A673 (cell line): Measurements from ENCODE around the gene NCAPD3. TPM values are rescaled to one million over a fixed set of nuclear protein-coding genes. Genes with fewer than 3 reads are reported as not detected.
A peak's percentile ranks its signal among the peaks of the same experiment; 100 is the strongest.

Source experiments
- BruUV-seq: library from RNA; stranded (reverse); fragments of 400-500 nt; replicated peaks from 2 replicates; lab custom pipeline; 2021; lab: Mats Ljungman, UMichigan
- CTCF ChIA-PET: fragments of 300-600 bp; sonication (Branson Sonifier 250); formaldehyde crosslinking; loops from one replicate; lab custom pipeline; 2022; ENCODE audit warnings: antibody characterized with exemption; lab: Charles Lee
- POLR2A ChIA-PET: fragments of 300-600 bp; sonication (Branson Sonifier 250); formaldehyde crosslinking; loops from one replicate; lab custom pipeline; 2022; ENCODE audit warnings: antibody characterized with exemption; ENCODE audit not compliant: low non-redundant PET; lab: Charles Lee
- DNase-seq: peaks from one replicate; pipeline ENCODE4 v3.0.0-alpha.2; 2015; ENCODE audit warnings: low spot score
- H3K27ac ChIP-seq: fragments of 200-600 bp; sonication (generic); 2 replicates; pipeline ENCODE4 v1.5.1; 2016; ENCODE audit warnings: mixed run types, low read depth, mild to moderate bottlenecking, mixed read lengths, antibody characterized with exemption, low read length; ENCODE audit not compliant: poor library complexity, severe bottlenecking
- H3K27me3 ChIP-seq: fragments of 200-600 bp; sonication (generic); replicated peaks from 2 replicates; pipeline ENCODE4 v1.6.1; 2017; ENCODE audit warnings: mixed run types, low read depth, mild to moderate bottlenecking, mixed read lengths, antibody characterized with exemption, low read length; ENCODE audit not compliant: insufficient read depth, poor library complexity
- H3K36me3 ChIP-seq: fragments of 200-600 bp; sonication (generic); 2 replicates; pipeline ENCODE4 v1.6.1; 2016; ENCODE audit warnings: mixed run types, mild to moderate bottlenecking, mixed read lengths, antibody characterized with exemption, low read length; ENCODE audit not compliant: insufficient read depth, poor library complexity, severe bottlenecking
- H3K4me1 ChIP-seq: fragments of 200-600 bp; sonication (generic); 2 replicates; pipeline ENCODE4 v1.6.1; 2017; ENCODE audit warnings: mixed run types, mild to moderate bottlenecking, mixed read lengths, antibody characterized with exemption, low read length; ENCODE audit not compliant: insufficient read depth, poor library complexity, severe bottlenecking
- H3K4me3 ChIP-seq: fragments of 200-600 bp; sonication (generic); 2 replicates; pipeline ENCODE4 v1.5.1; 2016; ENCODE audit warnings: low read depth, mixed run types, mild to moderate bottlenecking, mixed read lengths, low read length; ENCODE audit not compliant: poor library complexity, severe bottlenecking
- H3K9me3 ChIP-seq: fragments of 200-600 bp; sonication (generic); 2 replicates; pipeline ENCODE4 v1.6.1; 2016; ENCODE audit warnings: mixed run types, low read depth, mild to moderate bottlenecking, mixed read lengths, antibody characterized with exemption, low read length; ENCODE audit not compliant: poor library complexity, severe bottlenecking
- EZH2 ChIP-seq: fragments of 200-600 bp; sonication (generic); IDR thresholded peaks from 2 replicates; pipeline ENCODE4 v1.6.1; 2017; ENCODE audit warnings: borderline replicate concordance, low read depth, mild to moderate bottlenecking, mixed read lengths, antibody characterized with exemption, low read length; ENCODE audit not compliant: poor library complexity, severe bottlenecking
- intact Hi-C: fragments of 100-400 bp; cut with micrococcal nuclease; formaldehyde crosslinking; loops from one replicate; pipeline ENCODE4 v1.10.0; 2022; ENCODE audit not compliant: unreplicated experiment
- total RNA-seq: library from RNA; stranded (reverse); gene quantifications from 2 replicates; pipeline ENCODE4 v1.2.3, GENCODE V29; 2021
- TF ChIP-seq, protein P1 (sequence below): fragments of 300-800, 200-600 bp; sonication (generic); conservative IDR thresholded peaks from 2 replicates; pipeline ENCODE4 v1.5.1; 2017; ENCODE audit warnings: low read depth, mild to moderate bottlenecking, antibody characterized with exemption, low read length, moderate library complexity, mixed read lengths

The NCAPD3 gene
- total RNA-seq, 1 experiment from 2014 or later: 127 TPM

DNA sequence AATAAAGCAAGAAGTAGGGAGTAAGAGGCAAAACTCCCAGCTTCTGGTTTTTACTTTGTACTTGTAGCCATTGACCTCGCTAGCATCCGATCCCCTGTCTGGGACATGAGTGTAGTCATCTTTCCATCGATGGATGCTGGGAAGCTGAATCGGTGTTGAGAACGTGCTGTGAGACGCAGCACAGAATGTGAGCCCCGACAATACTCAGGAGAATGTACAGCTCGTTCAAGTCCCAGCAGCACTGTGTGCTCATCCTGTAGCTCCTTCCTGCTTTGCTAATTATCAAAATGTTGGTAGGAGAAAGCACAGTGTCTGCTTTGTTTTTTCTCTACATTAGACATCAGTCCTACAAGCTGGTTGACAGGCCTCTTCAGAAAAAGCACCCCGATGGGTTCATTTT, 98.3 kb downstream of the NCAPD3 start:
- no peak for DNase-seq
- CTCF ChIA-PET: no interaction called here
- H3K27ac ChIP-seq: no peak overlapping the region
- H3K4me3 ChIP-seq: no peak overlapping the region
- H3K27me3 ChIP-seq: peaks cover 43% of the 10 kb centered on the region
- H3K4me1 ChIP-seq: no peaks in the 10 kb centered on the region
- no TSS peak for BruUV-seq
- POLR2A ChIA-PET: no interaction called here
- H3K9me3 ChIP-seq: no peaks in the 10 kb centered on the region
- H3K36me3 ChIP-seq: no peaks in the 10 kb centered on the region
- TF ChIP-seq, protein P1, sequence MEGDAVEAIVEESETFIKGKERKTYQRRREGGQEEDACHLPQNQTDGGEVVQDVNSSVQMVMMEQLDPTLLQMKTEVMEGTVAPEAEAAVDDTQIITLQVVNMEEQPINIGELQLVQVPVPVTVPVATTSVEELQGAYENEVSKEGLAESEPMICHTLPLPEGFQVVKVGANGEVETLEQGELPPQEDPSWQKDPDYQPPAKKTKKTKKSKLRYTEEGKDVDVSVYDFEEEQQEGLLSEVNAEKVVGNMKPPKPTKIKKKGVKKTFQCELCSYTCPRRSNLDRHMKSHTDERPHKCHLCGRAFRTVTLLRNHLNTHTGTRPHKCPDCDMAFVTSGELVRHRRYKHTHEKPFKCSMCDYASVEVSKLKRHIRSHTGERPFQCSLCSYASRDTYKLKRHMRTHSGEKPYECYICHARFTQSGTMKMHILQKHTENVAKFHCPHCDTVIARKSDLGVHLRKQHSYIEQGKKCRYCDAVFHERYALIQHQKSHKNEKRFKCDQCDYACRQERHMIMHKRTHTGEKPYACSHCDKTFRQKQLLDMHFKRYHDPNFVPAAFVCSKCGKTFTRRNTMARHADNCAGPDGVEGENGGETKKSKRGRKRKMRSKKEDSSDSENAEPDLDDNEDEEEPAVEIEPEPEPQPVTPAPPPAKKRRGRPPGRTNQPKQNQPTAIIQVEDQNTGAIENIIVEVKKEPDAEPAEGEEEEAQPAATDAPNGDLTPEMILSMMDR: no peak
- no peak for TF ChIP-seq EZH2
- intact Hi-C loops: no loop called here

DNA sequence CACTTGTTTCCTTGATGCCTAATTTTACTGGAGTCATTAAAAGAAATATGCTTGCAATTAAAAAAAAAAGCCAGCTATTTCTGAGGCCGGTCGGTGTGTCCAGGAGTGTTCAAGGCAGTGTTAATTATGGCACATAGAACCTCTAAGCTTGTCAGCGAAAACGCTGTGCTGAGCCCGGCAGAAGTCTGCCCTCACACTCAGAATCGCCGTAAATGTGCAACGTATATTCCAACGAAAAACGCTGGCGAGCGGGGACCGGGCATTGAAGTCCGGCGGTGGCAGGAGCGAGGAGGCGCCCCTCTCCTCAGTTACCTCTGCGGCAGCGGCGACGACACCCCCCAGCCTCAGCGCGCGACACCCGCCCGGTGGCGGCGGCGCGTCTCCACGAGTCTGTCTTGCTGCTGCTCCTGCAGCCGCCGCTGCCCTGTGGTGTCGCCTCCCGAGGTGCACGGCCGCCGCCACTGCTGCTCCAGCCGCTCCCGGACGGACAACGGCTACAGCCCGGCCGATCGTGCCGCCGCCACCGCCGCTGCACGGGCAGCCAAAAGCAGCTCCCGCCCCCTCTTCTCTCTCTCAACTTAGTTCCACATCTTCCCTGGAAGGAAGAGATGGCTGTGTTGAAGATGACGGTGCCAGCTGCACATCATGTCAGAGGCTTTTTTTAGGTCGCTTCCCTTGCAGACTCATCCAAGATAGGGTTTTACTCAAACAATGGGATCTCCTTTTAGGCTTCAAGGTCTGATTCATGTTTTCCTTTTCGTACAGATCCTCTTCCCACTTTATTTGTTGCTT, 98.9 kb downstream of the NCAPD3 start:
- H3K36me3 ChIP-seq: no peaks in the 10 kb centered on the region
- ChIA-PET CTCF (no interaction called here), POLR2A (no interaction called here)
- no peaks in the 10 kb centered on the region for H3K4me1 ChIP-seq
- no peak for DNase-seq
- peak; percentile 87 for TF ChIP-seq EZH2
- TF ChIP-seq, protein P1: no peak
- no peak overlapping the region for H3K27ac ChIP-seq
- BruUV-seq: no TSS peak
- intact Hi-C loops: no loop called here
- H3K27me3 ChIP-seq: peaks cover 43% of the 10 kb centered on the region
- H3K4me3 ChIP-seq: peak overlapping the region; percentile 15
- no peaks in the 10 kb centered on the region for H3K9me3 ChIP-seq

DNA sequence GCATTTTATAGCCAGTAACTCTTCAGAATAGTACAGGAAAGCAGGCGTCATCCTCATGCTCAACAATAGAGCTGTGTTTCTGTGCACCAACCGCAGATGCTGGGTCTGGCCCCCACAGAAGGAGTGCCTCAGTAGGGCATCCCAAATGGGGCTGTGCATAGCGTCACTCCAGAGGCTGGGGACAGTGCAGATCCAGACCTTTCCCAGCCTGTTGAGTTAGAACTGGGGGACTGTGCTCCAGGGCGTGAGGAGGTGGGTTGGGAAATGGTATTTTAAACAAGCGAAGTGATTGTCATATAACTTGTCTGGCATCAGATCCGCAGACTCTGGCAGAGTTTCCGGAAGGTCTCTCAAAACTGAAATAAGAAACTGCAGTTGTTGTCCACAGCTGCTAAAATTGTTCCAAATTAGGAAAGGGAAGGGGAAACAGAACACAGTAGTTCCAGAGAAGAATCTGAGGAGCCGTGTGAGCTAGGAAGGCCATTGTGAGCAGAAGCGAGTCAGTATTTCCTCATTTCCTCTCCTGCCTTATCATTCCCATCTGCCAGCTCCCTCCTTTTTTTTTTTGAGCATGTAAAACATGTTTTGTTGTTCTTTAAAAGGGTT, 102.7 kb downstream of the NCAPD3 start:
- intact Hi-C loops: no loop called here
- H3K4me3 ChIP-seq: no peak overlapping the region
- ChIA-PET CTCF (no interaction called here), POLR2A (no interaction called here)
- no TSS peak for BruUV-seq
- H3K27ac ChIP-seq: no peak overlapping the region
- DNase-seq: no peak
- H3K36me3 ChIP-seq: no peaks in the 10 kb centered on the region
- TF ChIP-seq, protein P1: no peak
- no peak for TF ChIP-seq EZH2
- no peaks in the 10 kb centered on the region for H3K4me1 ChIP-seq
- H3K27me3 ChIP-seq: peaks cover 33% of the 10 kb centered on the region
- no peaks in the 10 kb centered on the region for H3K9me3 ChIP-seq
